ENCODE measurements around the gene KRT39. TPM values are rescaled to one million over a fixed set of nuclear protein-coding genes. Genes with fewer than 3 reads are reported as not detected.

KRT39 gene
- total and polyA plus RNA-seq, 2 of the 8 experiments (the other 6 are each of a cell fraction or from before 2014, with no cell fraction given) = not detected

- Histone ChIP-seq H2BK120ac (replicated peaks; ENCODE audit: low read depth, low read length) (no peak overlapping the region), H3K27me3 (replicated peaks in 1 of 4; ENCODE audit: control insufficient read depth in 3 of 4, extremely low read depth in 1 of 4, insufficient read depth in 3 of 4, low read length in 3 of 4) (no peaks in the 10 kb centered on the region), H4K91ac (replicated peaks; ENCODE audit: insufficient read length, low read length) (no peak overlapping the region), H2BK5ac (ENCODE audit: low read depth, low read length) (no peak overlapping the region), H3K9me3 (ENCODE audit: insufficient read depth in 2 of 2, low read depth in 1 of 2, low read length in 1 of 2) (no peaks in the 10 kb centered on the region), H3K56ac (replicated peaks; ENCODE audit: insufficient read length, low read depth, low read length) (no peak overlapping the region), H3K36me3 (ENCODE audit: control insufficient read depth in 2 of 4, insufficient read depth in 4 of 4, low read length in 3 of 4) (no peaks in the 10 kb centered on the region), H3K4ac (replicated peaks; ENCODE audit: insufficient read length, low read depth, low read length) (no peak overlapping the region), H2AFZ (ENCODE audit: low read length) (no peak overlapping the region), H4K8ac (ENCODE audit: extremely low read depth, insufficient read depth, low read length) (no peak overlapping the region), H4K5ac (ENCODE audit: insufficient read length, low read depth, low read length) (no peak overlapping the region), H3K4me2 (ENCODE audit: insufficient read depth in 1 of 2, low read depth in 2 of 2, low read length in 2 of 2) (no peak overlapping the region), H3K79me1 (ENCODE audit: low read depth, low read length) (no peaks in the 10 kb centered on the region), H2BK12ac (ENCODE audit: low read depth, low read length) (no peak overlapping the region), H2AK5ac (ENCODE audit: low read depth, low read length) (no peak overlapping the region), H4K20me1 (replicated peaks in 1 of 2; ENCODE audit: control insufficient read depth in 1 of 2, insufficient read depth in 2 of 2, low read length in 2 of 2) (no peaks in the 10 kb centered on the region), H3K79me2 (ENCODE audit: control insufficient read depth in 1 of 2, insufficient read depth in 2 of 2, low read length in 2 of 2) (no peaks in the 10 kb centered on the region), H3K23ac (ENCODE audit: insufficient read length) (no peak overlapping the region), H2BK15ac (ENCODE audit: low read length) (no peak overlapping the region), H3K4me3 (ENCODE audit: extremely low read depth in 1 of 4, insufficient read depth in 2 of 4, low read depth in 3 of 4, low read length in 4 of 4) (no peak overlapping the region), H3K14ac (ENCODE audit: insufficient read length) (no peak overlapping the region), H3K23me2 (ENCODE audit: low read depth, low read length) (no peaks in the 10 kb centered on the region), H2BK20ac (ENCODE audit: low read length) (no peak overlapping the region), H3K27ac (ENCODE audit: low read depth, low read length) (no peak overlapping the region), H3K18ac (ENCODE audit: extremely low read depth, low read length) (no peak overlapping the region), H3K4me1 (replicated peaks in 1 of 4; ENCODE audit: control insufficient read depth in 3 of 4, insufficient read depth in 4 of 4, low read length in 3 of 4) (peaks cover 0 to 2% (median 0%) of the 10 kb centered on the region in 4 experiments; a peak in 2 of 7 replicates), H3K9ac (replicated peaks in 1 of 4; ENCODE audit: extremely low read depth in 1 of 4, low read depth in 3 of 4, low read length in 3 of 4) (no peak overlapping the region; a peak in 1 of 7 replicates)
- 98% methylated on average over 2 of the region's 2 CpGs; no CpG with 5 or more reads in 1 of the 2 experiments for WGBS, 2 experiments (ENCODE audit: extremely low coverage in 1 of 2, insufficient coverage in 1 of 2, insufficient read length in 1 of 2, insufficient replicate concordance in 2 of 2, low coverage in 1 of 2, low lambda C conversion rate in 2 of 2, missing lambda C conversion rate in 1 of 2)
- DNase-seq (ENCODE audit: low read depth in 1 of 2, low spot score in 2 of 2) (no peak), FAIRE-seq (no peak)
- CTCF ChIA-PET (ENCODE audit: partially characterized antibody) = no interaction called here
- POLR2A ChIA-PET (ENCODE audit: partially characterized antibody) = interaction anchor here (0.6 kb wide), 1 partner anchor 11 kb away, joined by 4 read pairs; no protein-coding TSS in a partner anchor
These were observed 26.3 kb upstream of the KRT39 start for GRCh38 chr17:40993084-40993483.
